CD4-positive, alpha-beta T cell treated with Interleukin-17A for 1 hour (primary cell): Measurements from ENCODE around the gene SYNGR2.
A peak's percentile ranks its signal among the peaks of the same experiment; 100 is the strongest.
"Not testable (repeated sequence)": the region's sequence is repeated elsewhere in the genome, so short reads cannot be mapped to it uniquely, and the experiment has no call there.

ENCODE experiments used
- DNase-seq: peaks from one replicate; pipeline ENCODE4 v3.0.0-alpha.2; 2020

The SYNGR2 gene

GRCh38 chr17:78130437-78131101 is 37.8 kb upstream of the SYNGR2 start, which contains the start of gene TMC8:
TSS of gene TMC8 (plus strand) at chr17:78130771. CDS start at chr17:78131589, 818 bp downstream.
- DNase-seq: peak; percentile 91

- no peak for DNase-seq
Measured at GRCh38 chr17:78131172-78132083, 37.0 kb upstream of the SYNGR2 start.

GRCh38 chr17:78132084-78132676 is 36.2 kb upstream of the SYNGR2 start:
- peak; percentile 82 for DNase-seq

- DNase-seq: no peak
Measured at GRCh38 chr17:78132767-78133178, 35.6 kb upstream of the SYNGR2 start.

- no peak for DNase-seq
Measured at GRCh38 chr17:78133179-78133951, 35.0 kb upstream of the SYNGR2 start.

GRCh38 chr17:78133971-78134898 is 34.1 kb upstream of the SYNGR2 start:
- peak; percentile 90 for DNase-seq

- no peak for DNase-seq
Measured at GRCh38 chr17:78134899-78135385, 33.4 kb upstream of the SYNGR2 start.

GRCh38 chr17:78135858-78136500 is 32.4 kb upstream of the SYNGR2 start:
- DNase-seq: no peak

GRCh38 chr17:78137392-78138203 is 30.8 kb upstream of the SYNGR2 start:
- DNase-seq: peak; percentile 50

GRCh38 chr17:78138204-78139060 is 29.9 kb upstream of the SYNGR2 start:
- no peak for DNase-seq

- not testable (repeated sequence) for DNase-seq
Measured at GRCh38 chr17:78139861-78140168, 28.6 kb upstream of the SYNGR2 start.

- DNase-seq: peak; percentile 97
Measured at GRCh38 chr17:78140169-78141051, 28.0 kb upstream of the SYNGR2 start.

- DNase-seq: no peak
Measured at GRCh38 chr17:78141437-78142118, 26.8 kb upstream of the SYNGR2 start.

- DNase-seq: no peak
Measured at GRCh38 chr17:78142119-78142861, 26.1 kb upstream of the SYNGR2 start.

- no peak for DNase-seq
Measured at GRCh38 chr17:78143214-78144146, 24.9 kb upstream of the SYNGR2 start.
